Type B pancreatic cell (in vitro differentiated cells): ENCODE results near the gene KIF13A. TPM values are rescaled to one million over a fixed set of nuclear protein-coding genes. Genes with fewer than 3 reads are reported as not detected.

Experiments
- DNase-seq: peaks from one replicate; pipeline ENCODE4 v3.0.0; 2021; ENCODE audit warnings: mixed read lengths; ENCODE audit not compliant: unreplicated experiment; ENCODE audit errors: extremely low spot score
- H3K27ac Mint-ChIP-seq: 2 replicates; pipeline ENCODE4 v1.8.0; 2021; ENCODE audit warnings: mild to moderate bottlenecking, mixed read lengths
- H3K27me3 Mint-ChIP-seq: 2 replicates; pipeline ENCODE4 v1.8.0; 2021; ENCODE audit warnings: mixed read lengths
- H3K36me3 Mint-ChIP-seq: 2 replicates; pipeline ENCODE4 v1.8.0; 2021; ENCODE audit warnings: mixed read lengths
- H3K4me1 Mint-ChIP-seq: one replicate; pipeline ENCODE4 v1.8.0; 2021; ENCODE audit warnings: mixed read lengths; ENCODE audit not compliant: unreplicated experiment
- H3K4me3 Mint-ChIP-seq: 2 replicates; pipeline ENCODE4 v1.8.0; 2021; ENCODE audit warnings: mild to moderate bottlenecking, mixed read lengths
- H3K9me3 Mint-ChIP-seq: 2 replicates; pipeline ENCODE4 v1.8.0; 2021; ENCODE audit warnings: mixed read lengths
- total RNA-seq: library from RNA; stranded (reverse); gene quantifications from 2 replicates; pipeline ENCODE4 v1.2.1, GENCODE V29; 2021; ENCODE audit warnings: low replicate concordance
- TF ChIP-seq, protein P1 (sequence below): fragments of 200-600 bp; sonication (generic); conservative IDR thresholded peaks from 2 replicates; pipeline ENCODE4 v1.5.0; 2021; ENCODE audit warnings: antibody characterized with exemption, mild to moderate bottlenecking

Gene KIF13A
- total RNA-seq, 1 donor from 2014 or later: 36.9 TPM

- peaks cover 35% of the 10 kb centered on the region for H3K36me3 Mint-ChIP-seq
- H3K27ac Mint-ChIP-seq: no peak overlapping the region
- H3K4me3 Mint-ChIP-seq: no peak overlapping the region
- no peaks in the 10 kb centered on the region for H3K27me3 Mint-ChIP-seq
- no peaks in the 10 kb centered on the region for H3K4me1 Mint-ChIP-seq
- TF ChIP-seq, protein P1, sequence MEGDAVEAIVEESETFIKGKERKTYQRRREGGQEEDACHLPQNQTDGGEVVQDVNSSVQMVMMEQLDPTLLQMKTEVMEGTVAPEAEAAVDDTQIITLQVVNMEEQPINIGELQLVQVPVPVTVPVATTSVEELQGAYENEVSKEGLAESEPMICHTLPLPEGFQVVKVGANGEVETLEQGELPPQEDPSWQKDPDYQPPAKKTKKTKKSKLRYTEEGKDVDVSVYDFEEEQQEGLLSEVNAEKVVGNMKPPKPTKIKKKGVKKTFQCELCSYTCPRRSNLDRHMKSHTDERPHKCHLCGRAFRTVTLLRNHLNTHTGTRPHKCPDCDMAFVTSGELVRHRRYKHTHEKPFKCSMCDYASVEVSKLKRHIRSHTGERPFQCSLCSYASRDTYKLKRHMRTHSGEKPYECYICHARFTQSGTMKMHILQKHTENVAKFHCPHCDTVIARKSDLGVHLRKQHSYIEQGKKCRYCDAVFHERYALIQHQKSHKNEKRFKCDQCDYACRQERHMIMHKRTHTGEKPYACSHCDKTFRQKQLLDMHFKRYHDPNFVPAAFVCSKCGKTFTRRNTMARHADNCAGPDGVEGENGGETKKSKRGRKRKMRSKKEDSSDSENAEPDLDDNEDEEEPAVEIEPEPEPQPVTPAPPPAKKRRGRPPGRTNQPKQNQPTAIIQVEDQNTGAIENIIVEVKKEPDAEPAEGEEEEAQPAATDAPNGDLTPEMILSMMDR: no peak
- peaks cover 20% of the 10 kb centered on the region for H3K9me3 Mint-ChIP-seq
- DNase-seq: no peak
Measured at GRCh38 chr6:17900011-17900410, 87.4 kb downstream of the KIF13A start.

DNA sequence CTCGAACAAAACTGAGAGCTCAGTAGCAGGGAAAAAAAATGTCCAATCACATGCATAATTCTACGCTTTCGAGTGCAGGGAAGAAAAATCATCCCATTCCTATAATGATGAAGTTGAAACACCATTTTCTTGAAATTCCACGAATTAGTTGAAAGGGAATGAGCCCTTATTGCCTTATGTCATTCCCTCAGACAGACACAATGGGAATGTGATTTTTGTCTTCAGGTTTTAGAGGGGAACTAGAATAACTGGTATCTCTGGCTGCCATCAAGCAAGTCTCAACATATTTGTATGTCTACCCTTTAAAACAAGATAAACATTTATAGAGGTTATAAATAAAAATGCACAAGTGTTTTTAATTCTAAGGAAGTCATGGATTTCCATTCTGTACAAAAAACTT lies 87.9 kb downstream of the KIF13A start:
- no peaks in the 10 kb centered on the region for H3K4me1 Mint-ChIP-seq
- H3K9me3 Mint-ChIP-seq: peaks cover 22% of the 10 kb centered on the region
- H3K27ac Mint-ChIP-seq: no peak overlapping the region
- DNase-seq: no peak
- no peak overlapping the region for H3K4me3 Mint-ChIP-seq
- TF ChIP-seq, protein P1: no peak
- no peaks in the 10 kb centered on the region for H3K27me3 Mint-ChIP-seq
- peaks cover 40% of the 10 kb centered on the region for H3K36me3 Mint-ChIP-seq

DNA sequence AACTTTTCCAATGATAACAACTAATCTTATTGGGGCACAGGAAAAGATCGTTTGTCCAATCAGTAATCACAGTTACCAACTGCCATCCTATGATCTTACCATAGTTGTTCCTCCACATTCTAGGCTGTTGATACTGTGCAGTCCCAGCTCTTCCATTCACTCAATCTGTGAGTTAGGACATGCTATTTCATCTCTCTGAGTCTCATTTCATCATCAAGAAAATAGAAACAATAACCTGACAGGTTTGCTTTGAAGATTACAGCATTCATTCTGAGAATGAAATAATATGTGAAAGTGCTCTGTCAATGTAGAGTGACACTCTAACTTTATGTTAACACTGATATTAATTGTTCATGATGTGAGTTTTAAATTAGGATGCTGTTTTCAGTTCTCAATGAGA lies 89.8 kb downstream of the KIF13A start:
- H3K36me3 Mint-ChIP-seq: peaks cover 47% of the 10 kb centered on the region
- H3K4me3 Mint-ChIP-seq: no peak overlapping the region
- no peaks in the 10 kb centered on the region for H3K27me3 Mint-ChIP-seq

DNA sequence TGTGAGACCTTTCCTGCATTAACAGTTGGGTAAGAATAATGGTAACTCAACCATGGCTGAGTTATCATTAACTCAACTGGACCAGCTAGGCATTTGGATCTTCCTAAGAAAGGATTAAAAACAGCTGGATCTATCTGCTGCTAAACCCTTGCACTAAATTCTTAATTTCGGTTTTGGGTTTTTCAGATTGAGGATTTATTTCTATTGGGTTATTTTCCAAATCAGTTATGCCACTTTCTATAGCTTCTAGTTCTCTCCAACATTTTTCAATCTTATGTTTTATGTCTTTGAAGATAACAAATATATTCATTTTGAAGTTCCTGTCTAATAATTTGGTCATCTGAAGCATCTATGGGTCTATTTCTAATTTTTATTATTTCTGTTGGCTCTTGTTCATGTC lies 92.5 kb downstream of the KIF13A start:
- no peak overlapping the region for H3K27ac Mint-ChIP-seq
- H3K9me3 Mint-ChIP-seq: peaks cover 22% of the 10 kb centered on the region
- no peaks in the 10 kb centered on the region for H3K27me3 Mint-ChIP-seq
- no peak for DNase-seq
- no peak overlapping the region for H3K4me3 Mint-ChIP-seq
- no peaks in the 10 kb centered on the region for H3K4me1 Mint-ChIP-seq
- H3K36me3 Mint-ChIP-seq: peaks cover 57% of the 10 kb centered on the region
- TF ChIP-seq, protein P1: no peak

More for the DNA sequence above, 89.8 kb downstream of the KIF13A start:
- Mint-ChIP-seq H3K4me1 (no peaks in the 10 kb centered on the region), H3K27ac (no peak overlapping the region), H3K9me3 (peaks cover 22% of the 10 kb centered on the region)
- DNase-seq: no peak
- TF ChIP-seq, protein P1: no peak

DNA sequence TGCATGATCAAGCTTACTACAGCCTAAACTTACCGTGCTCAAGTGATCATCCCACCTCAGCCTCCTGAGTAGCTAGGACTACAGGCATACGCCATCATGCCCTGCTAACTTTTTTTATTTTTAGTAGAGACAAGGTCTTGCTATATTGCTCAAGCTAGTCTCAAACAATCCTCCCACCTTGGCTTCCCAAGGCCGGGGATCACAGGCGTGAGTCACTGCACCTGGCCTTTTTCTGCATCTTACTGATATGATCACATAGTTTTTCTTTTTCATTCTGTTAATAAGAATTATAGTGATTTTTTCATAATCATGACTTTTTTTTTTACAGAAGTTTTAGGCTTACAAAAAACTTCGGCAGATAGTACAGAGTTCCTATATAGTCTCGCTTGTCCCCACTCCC lies 93.2 kb downstream of the KIF13A start:
- Mint-ChIP-seq H3K4me3 (no peak overlapping the region), H3K9me3 (peaks cover 22% of the 10 kb centered on the region), H3K36me3 (peaks cover 55% of the 10 kb centered on the region), H3K4me1 (no peaks in the 10 kb centered on the region), H3K27me3 (no peaks in the 10 kb centered on the region), H3K27ac (no peak overlapping the region)
- TF ChIP-seq, protein P1: no peak
- DNase-seq: no peak
